Hepatocyte (in vitro differentiated cells): ENCODE measurements around the gene FBXO48. TPM values are rescaled to one million over a fixed set of nuclear protein-coding genes. Genes with fewer than 3 reads are reported as not detected.

Experiments
- DNase-seq: peaks from one replicate; pipeline ENCODE4 v3.0.0-alpha.2; 2016; ENCODE audit warnings: low spot score
- H2AFZ ChIP-seq: fragments of 200-600 bp; sonication (generic); 2 replicates; pipeline ENCODE4 v1.6.0; 2016; ENCODE audit warnings: antibody characterized with exemption, mild to moderate bottlenecking
- H3K27ac ChIP-seq: fragments of 200-600 bp; sonication (generic); 2 replicates; pipeline ENCODE4 v1.5.1; 2016; ENCODE audit warnings: mild to moderate bottlenecking
- H3K27me3 ChIP-seq: fragments of 200-600 bp; sonication (generic); 2 replicates; pipeline ENCODE4 v1.6.1; 2016
- H3K36me3 ChIP-seq: fragments of 200-600 bp; sonication (generic); replicated peaks from 2 replicates; pipeline ENCODE4 v1.5.1; 2016; ENCODE audit warnings: low read depth; ENCODE audit not compliant: insufficient read depth
- H3K4me1 ChIP-seq: fragments of 200-600 bp; sonication (generic); 2 replicates; pipeline ENCODE4 v1.5.1; 2016; ENCODE audit warnings: mild to moderate bottlenecking, moderate library complexity; ENCODE audit not compliant: insufficient read depth
- H3K4me2 ChIP-seq: fragments of 200-600 bp; sonication (generic); 2 replicates; pipeline ENCODE4 v1.6.0; 2016
- H3K4me3 ChIP-seq: fragments of 200-600 bp; sonication (generic); 2 replicates; pipeline ENCODE4 v1.5.1; 2016; ENCODE audit warnings: mild to moderate bottlenecking
- H3K79me2 ChIP-seq: fragments of 200-600 bp; sonication (generic); 2 replicates; pipeline ENCODE4 v1.6.0; 2017; ENCODE audit warnings: mild to moderate bottlenecking
- H3K9me2 ChIP-seq: fragments of 200-600 bp; sonication (generic); replicated peaks from 2 replicates; pipeline ENCODE4 v1.6.0; 2017; ENCODE audit warnings: mild to moderate bottlenecking; ENCODE audit not compliant: insufficient read depth
- H3K9me3 ChIP-seq: fragments of 200-600 bp; sonication (generic); 2 replicates; pipeline ENCODE4 v1.5.1; 2016; ENCODE audit warnings: low read depth, mild to moderate bottlenecking
- H4K20me1 ChIP-seq: fragments of 200-600 bp; sonication (generic); 2 replicates; pipeline ENCODE4 v1.6.0; 2016; ENCODE audit warnings: mild to moderate bottlenecking; ENCODE audit not compliant: insufficient read depth, poor library complexity, severe bottlenecking
- EZH2 ChIP-seq: fragments of 200-600 bp; sonication (generic); IDR thresholded peaks from 2 replicates; pipeline ENCODE4 v1.6.1; 2016; ENCODE audit warnings: antibody characterized with exemption, mild to moderate bottlenecking, borderline replicate concordance
- EZH2phosphoT487 ChIP-seq: fragments of 200-600 bp; sonication (generic); IDR thresholded peaks from one replicate; pipeline ENCODE4 v1.6.1; 2018; ENCODE audit warnings: antibody characterized with exemption, mild to moderate bottlenecking, low read depth, moderate library complexity; ENCODE audit not compliant: unreplicated experiment, severe bottlenecking
- WGBS: methylation state at CpG from one replicate; pipeline ENCODE4 v1.1.6; 2016; ENCODE audit warnings: low lambda C conversion rate; ENCODE audit errors: missing lambda C conversion rate; 5-methylcytosine and 5-hydroxymethylcytosine counted together
- polyA plus RNA-seq: library from polyadenylated mRNA; unstranded; fragments of >200 nt; fragmentation: Nextera tagmentation; extraction: Ambion mirVana; gene quantifications from 2 replicates; pipeline ENCODE4 v1.2.1, GENCODE V29; 2016
- total RNA-seq: library from RNA; depleted of rRNA; stranded (reverse); fragments of >200 nt; gene quantifications from 2 replicates; pipeline ENCODE4 v1.2.3, GENCODE V29; 2014
- TF ChIP-seq, protein P1 (sequence below): fragments of 200-600 bp; sonication (generic); IDR thresholded peaks from 2 replicates; pipeline ENCODE4 v1.5.1; 2016; ENCODE audit warnings: antibody characterized with exemption, mild to moderate bottlenecking; ENCODE audit not compliant: poor library complexity

FBXO48 gene
- total and polyA plus RNA-seq, 2 experiments from 2014 or later = 0.36 to 0.83 TPM

DNA sequence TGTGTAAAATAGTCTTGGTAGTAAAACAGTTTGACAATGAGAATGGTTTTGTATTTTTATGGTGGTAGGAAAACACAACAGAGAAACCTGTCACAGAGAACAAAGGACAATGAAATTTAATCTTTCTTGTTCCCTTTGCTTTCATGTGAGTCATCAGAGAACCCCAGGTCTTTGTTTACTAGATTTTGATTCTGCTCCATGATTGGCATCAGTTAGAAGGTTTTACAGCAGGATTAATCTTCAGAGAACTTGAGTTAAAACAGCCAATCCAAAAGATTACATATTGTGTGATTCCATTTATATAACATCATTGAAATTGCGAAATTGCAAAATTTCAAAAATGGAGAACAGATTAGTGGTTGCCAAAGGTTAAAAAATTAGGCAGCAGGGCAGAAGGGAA, 2.8 kb upstream of the FBXO48 start:
- Histone ChIP-seq H4K20me1 (no peaks in the 10 kb centered on the region), H3K4me3 (no peak overlapping the region), H3K9me3 (no peaks in the 10 kb centered on the region), H3K4me2 (no peak overlapping the region), H3K36me3 (no peaks in the 10 kb centered on the region), H3K27ac (no peak overlapping the region), H3K27me3 (no peaks in the 10 kb centered on the region), H3K79me2 (peaks cover 10% of the 10 kb centered on the region), H2AFZ (no peak overlapping the region), H3K9me2 (no peaks in the 10 kb centered on the region), H3K4me1 (peaks cover 9% of the 10 kb centered on the region)
- TF ChIP-seq, protein P1, sequence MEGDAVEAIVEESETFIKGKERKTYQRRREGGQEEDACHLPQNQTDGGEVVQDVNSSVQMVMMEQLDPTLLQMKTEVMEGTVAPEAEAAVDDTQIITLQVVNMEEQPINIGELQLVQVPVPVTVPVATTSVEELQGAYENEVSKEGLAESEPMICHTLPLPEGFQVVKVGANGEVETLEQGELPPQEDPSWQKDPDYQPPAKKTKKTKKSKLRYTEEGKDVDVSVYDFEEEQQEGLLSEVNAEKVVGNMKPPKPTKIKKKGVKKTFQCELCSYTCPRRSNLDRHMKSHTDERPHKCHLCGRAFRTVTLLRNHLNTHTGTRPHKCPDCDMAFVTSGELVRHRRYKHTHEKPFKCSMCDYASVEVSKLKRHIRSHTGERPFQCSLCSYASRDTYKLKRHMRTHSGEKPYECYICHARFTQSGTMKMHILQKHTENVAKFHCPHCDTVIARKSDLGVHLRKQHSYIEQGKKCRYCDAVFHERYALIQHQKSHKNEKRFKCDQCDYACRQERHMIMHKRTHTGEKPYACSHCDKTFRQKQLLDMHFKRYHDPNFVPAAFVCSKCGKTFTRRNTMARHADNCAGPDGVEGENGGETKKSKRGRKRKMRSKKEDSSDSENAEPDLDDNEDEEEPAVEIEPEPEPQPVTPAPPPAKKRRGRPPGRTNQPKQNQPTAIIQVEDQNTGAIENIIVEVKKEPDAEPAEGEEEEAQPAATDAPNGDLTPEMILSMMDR = no peak
- TF ChIP-seq EZH2 = no peak
- TF ChIP-seq EZH2phosphoT487 = no peak
- no peak for DNase-seq
- 77% methylated on average over 1 of the region's 1 CpG for WGBS

GRCh38 chr2:68468801-68469200, 1.7 kb upstream of the FBXO48 start:
- peak overlapping the region; percentile 85 for H3K4me2 ChIP-seq
- H3K4me3 ChIP-seq = peak overlapping the region; percentile 45
- peaks cover 9% of the 10 kb centered on the region for H3K4me1 ChIP-seq

GRCh38 chr2:68466778-68467076, 367 bp downstream of the FBXO48 start:
- Histone ChIP-seq H3K9me3 (no peaks in the 10 kb centered on the region), H3K4me2 (peak overlapping the region; percentile 89), H3K36me3 (no peaks in the 10 kb centered on the region), H3K79me2 (peaks cover 10% of the 10 kb centered on the region), H3K27me3 (no peaks in the 10 kb centered on the region), H4K20me1 (no peaks in the 10 kb centered on the region), H3K27ac (peak overlapping the region; percentile 69), H3K4me1 (peaks cover 9% of the 10 kb centered on the region), H3K9me2 (no peaks in the 10 kb centered on the region), H2AFZ (peak overlapping the region; percentile 90), H3K4me3 (peak overlapping the region; percentile 66)
- WGBS = 0% methylated on average over 18 of the region's 18 CpGs
- no peak for DNase-seq
- TF ChIP-seq, protein P1 = no peak
- TF ChIP-seq EZH2phosphoT487 = no peak
- no peak for TF ChIP-seq EZH2

More at GRCh38 chr2:68468801-68469200, 1.7 kb upstream of the FBXO48 start:
- Histone ChIP-seq H2AFZ (no peak overlapping the region), H3K27ac (no peak overlapping the region), H4K20me1 (no peaks in the 10 kb centered on the region), H3K9me2 (no peaks in the 10 kb centered on the region), H3K27me3 (no peaks in the 10 kb centered on the region), H3K79me2 (peaks cover 10% of the 10 kb centered on the region), H3K36me3 (no peaks in the 10 kb centered on the region), H3K9me3 (no peaks in the 10 kb centered on the region)
- DNase-seq = no peak
- WGBS = 73% methylated on average over 2 of the region's 2 CpGs
- no peak for TF ChIP-seq EZH2phosphoT487
- TF ChIP-seq EZH2 = no peak
- TF ChIP-seq, protein P1 = no peak

GRCh38 chr2:68466361-68466777, 725 bp downstream of the FBXO48 start:
- Histone ChIP-seq H4K20me1 (no peaks in the 10 kb centered on the region), H3K27me3 (no peaks in the 10 kb centered on the region), H3K9me3 (no peaks in the 10 kb centered on the region), H3K27ac (peak overlapping the region; percentile 69), H3K9me2 (no peaks in the 10 kb centered on the region), H3K36me3 (no peaks in the 10 kb centered on the region), H2AFZ (peak overlapping the region; percentile 90), H3K4me3 (peak overlapping the region; percentile 66), H3K79me2 (peaks cover 10% of the 10 kb centered on the region), H3K4me2 (peak overlapping the region; percentile 89), H3K4me1 (peaks cover 9% of the 10 kb centered on the region)
- peak; percentile 40 for DNase-seq
- TF ChIP-seq, protein P1 = no peak
- TF ChIP-seq EZH2 (no peak), EZH2phosphoT487 (no peak)
- WGBS = 10% methylated on average over 11 of the region's 11 CpGs
